ENCODE measurements around the gene FRMD4A. TPM values are rescaled to one million over a fixed set of nuclear protein-coding genes. Genes with fewer than 3 reads are reported as not detected.

The FRMD4A gene
- total RNA-seq, 2 donors from 2014 or later, result 8.6 to 10.2 TPM

DNA sequence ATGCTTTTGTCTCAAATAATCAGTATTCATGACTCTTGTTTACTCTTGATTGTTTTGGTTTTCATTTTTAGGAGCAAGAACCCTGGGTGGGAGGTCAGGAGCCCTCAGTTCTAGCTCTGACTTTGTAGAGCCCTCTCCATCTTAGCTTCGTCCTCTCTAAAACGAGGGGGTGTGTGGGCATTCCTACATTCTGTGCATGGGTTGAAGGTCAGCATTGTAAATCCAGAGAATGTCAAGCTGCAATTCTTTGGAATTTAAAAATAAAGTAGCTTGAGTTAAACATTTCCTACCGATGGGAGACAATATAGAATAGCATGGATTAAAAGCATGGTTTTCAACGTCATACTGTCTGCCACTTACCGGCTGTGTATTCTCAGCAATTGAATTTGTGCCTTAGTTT is 615.6 kb downstream of the FRMD4A start:
- H3K4me1 ChIP-seq, result no peaks in the 10 kb centered on the region
- DNase-seq, result no peak
- H3K4me3 ChIP-seq, result no peak overlapping the region
- intact Hi-C loops (cut with DNase I), result no loop called here
- TF ChIP-seq, protein P1, sequence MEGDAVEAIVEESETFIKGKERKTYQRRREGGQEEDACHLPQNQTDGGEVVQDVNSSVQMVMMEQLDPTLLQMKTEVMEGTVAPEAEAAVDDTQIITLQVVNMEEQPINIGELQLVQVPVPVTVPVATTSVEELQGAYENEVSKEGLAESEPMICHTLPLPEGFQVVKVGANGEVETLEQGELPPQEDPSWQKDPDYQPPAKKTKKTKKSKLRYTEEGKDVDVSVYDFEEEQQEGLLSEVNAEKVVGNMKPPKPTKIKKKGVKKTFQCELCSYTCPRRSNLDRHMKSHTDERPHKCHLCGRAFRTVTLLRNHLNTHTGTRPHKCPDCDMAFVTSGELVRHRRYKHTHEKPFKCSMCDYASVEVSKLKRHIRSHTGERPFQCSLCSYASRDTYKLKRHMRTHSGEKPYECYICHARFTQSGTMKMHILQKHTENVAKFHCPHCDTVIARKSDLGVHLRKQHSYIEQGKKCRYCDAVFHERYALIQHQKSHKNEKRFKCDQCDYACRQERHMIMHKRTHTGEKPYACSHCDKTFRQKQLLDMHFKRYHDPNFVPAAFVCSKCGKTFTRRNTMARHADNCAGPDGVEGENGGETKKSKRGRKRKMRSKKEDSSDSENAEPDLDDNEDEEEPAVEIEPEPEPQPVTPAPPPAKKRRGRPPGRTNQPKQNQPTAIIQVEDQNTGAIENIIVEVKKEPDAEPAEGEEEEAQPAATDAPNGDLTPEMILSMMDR (IDR thresholded peaks at IDR 0.05), result no peak
- H3K27ac ChIP-seq, result no peak overlapping the region
- no peaks in the 10 kb centered on the region for H3K27me3 ChIP-seq
- no peak overlapping the region for H3K9ac ChIP-seq (ENCODE audit: low read depth in 2 of 2, low read length in 2 of 2)
- no peaks in the 10 kb centered on the region for H3K9me3 ChIP-seq
- H3K36me3 ChIP-seq, result no peaks in the 10 kb centered on the region

GRCh38 chr10:13712837-13713581 is 617.7 kb downstream of the FRMD4A start:
- Histone ChIP-seq H3K9ac (ENCODE audit: low read depth in 2 of 2, low read length in 2 of 2) (no peak overlapping the region), H3K27me3 (no peaks in the 10 kb centered on the region), H3K4me1 (peaks cover 1% of the 10 kb centered on the region), H3K27ac (peak overlapping the region; percentile 25), H3K4me3 (no peak overlapping the region), H3K9me3 (no peaks in the 10 kb centered on the region), H3K36me3 (no peaks in the 10 kb centered on the region)
- DNase-seq, result peak; percentile 45
- TF ChIP-seq, protein P1 (IDR thresholded peaks at IDR 0.05), result no peak
- intact Hi-C loops (cut with DNase I), result no loop called here

- TF ChIP-seq, protein P1 (IDR thresholded peaks at IDR 0.05), result no peak
- H3K9ac ChIP-seq (ENCODE audit: low read depth in 2 of 2, low read length in 2 of 2), result no peak overlapping the region
- intact Hi-C loops (cut with DNase I), result no loop called here
- H3K9me3 ChIP-seq, result no peaks in the 10 kb centered on the region
- H3K27me3 ChIP-seq, result no peaks in the 10 kb centered on the region
- peak overlapping the region; percentile 25 for H3K27ac ChIP-seq
- H3K4me3 ChIP-seq, result no peak overlapping the region
- DNase-seq, result no peak
- H3K4me1 ChIP-seq, result peaks cover 4% of the 10 kb centered on the region
- H3K36me3 ChIP-seq, result no peaks in the 10 kb centered on the region
Observed at GRCh38 chr10:13712476-13712836, 618.3 kb downstream of the FRMD4A start.

DNA sequence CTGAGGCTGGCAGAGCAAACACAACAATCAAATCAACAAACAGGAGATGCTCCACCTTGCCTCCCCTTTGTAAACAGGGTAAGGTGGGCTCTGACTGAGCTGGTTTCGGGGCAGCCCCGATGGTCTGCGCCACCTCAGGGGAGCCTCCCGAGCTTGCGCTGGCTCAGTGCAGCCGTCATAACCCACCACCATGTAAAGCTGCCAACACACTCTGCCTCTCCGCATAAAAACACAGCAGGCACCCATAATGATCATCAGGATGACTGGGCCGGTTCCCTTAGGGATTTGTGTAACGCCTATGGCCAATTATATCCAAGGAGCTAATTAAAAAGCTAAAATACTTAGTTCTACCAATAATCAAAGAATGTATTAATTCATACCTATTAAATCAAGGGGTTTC is 619.4 kb downstream of the FRMD4A start:
- Histone ChIP-seq H3K9ac (ENCODE audit: low read depth in 2 of 2, low read length in 2 of 2) (no peak overlapping the region), H3K9me3 (no peaks in the 10 kb centered on the region), H3K4me3 (no peak overlapping the region), H3K27me3 (no peaks in the 10 kb centered on the region), H3K36me3 (no peaks in the 10 kb centered on the region), H3K27ac (no peak overlapping the region), H3K4me1 (peaks cover 4% of the 10 kb centered on the region)
- TF ChIP-seq, protein P1 (IDR thresholded peaks at IDR 0.05), result no peak
- intact Hi-C loops (cut with DNase I), result no loop called here
- DNase-seq, result no peak

- H3K9me3 ChIP-seq, result no peaks in the 10 kb centered on the region
- H3K4me3 ChIP-seq, result no peak overlapping the region
- no peak for DNase-seq
- TF ChIP-seq, protein P1 (IDR thresholded peaks at IDR 0.05), result no peak
- no peaks in the 10 kb centered on the region for H3K36me3 ChIP-seq
- peaks cover 4% of the 10 kb centered on the region for H3K4me1 ChIP-seq
- H3K27ac ChIP-seq, result no peak overlapping the region
- H3K9ac ChIP-seq (ENCODE audit: low read depth in 2 of 2, low read length in 2 of 2), result no peak overlapping the region
- no peaks in the 10 kb centered on the region for H3K27me3 ChIP-seq
- intact Hi-C loops (cut with DNase I), result no loop called here
Observed at GRCh38 chr10:13709931-13710650, 620.6 kb downstream of the FRMD4A start.
